Stomach (tissue), 9 donors: ENCODE measurements around the gene AKNA. TPM values are rescaled to one million over a fixed set of nuclear protein-coding genes. Genes with fewer than 3 reads are reported as not detected.

Experiments used
- DNase-seq, 2 donors: peaks; one replicate each; pipeline versions ENCODE4 v3.0.0 to v3.0.0-alpha.2; 2013 to 2019
- H3K27ac ChIP-seq, 5 donors: fragments of 200-600 bp in 4 of 5; sonication (generic) in 4 of 5; one replicate each; pipeline ENCODE4 v1.5.1; 2013 to 2019; ENCODE audit warnings: mild to moderate bottlenecking in 1 of 5, moderate library complexity in 1 of 5
- H3K27me3 ChIP-seq, 3 donors: fragments of 200-600 bp; sonication (generic); one replicate each; pipeline ENCODE4 v1.5.1; 2017 to 2019; ENCODE audit warnings: mixed run types in 1 of 3
- H3K36me3 ChIP-seq, 4 donors: fragments of 200-600 bp; sonication (generic); 1 replicate in 3 of 4; 2 replicates in 1 of 4; pipeline ENCODE4 v1.5.1; 2016 to 2019
- H3K4me1 ChIP-seq, 4 donors: fragments of 200-600 bp; sonication (generic); one replicate each; pipeline ENCODE4 v1.5.1; 2016 to 2019
- H3K4me3 ChIP-seq, 4 donors: fragments of 200-600 bp; sonication (generic) in 3 of 4; one replicate each; pipeline ENCODE4 v1.5.1; 2016 to 2019; ENCODE audit warnings: mild to moderate bottlenecking in 1 of 4
- H3K9me3 ChIP-seq, 4 donors: fragments of 200-600 bp; sonication (generic); one replicate each; pipeline ENCODE4 v1.5.1; 2016 to 2019
- EP300 ChIP-seq: sonication (generic); formaldehyde crosslinking; IDR thresholded peaks from one replicate; pipeline ENCODE4 v1.6.1; 2017; ENCODE audit warnings: antibody characterized with exemption
- POLR2A ChIP-seq, 4 donors: fragments of 450-650 bp; IDR thresholded peaks; one replicate each; pipeline ENCODE4 v1.6.1; 2016; ENCODE audit warnings: antibody characterized with exemption in 4 of 4, control low read depth in 2 of 4, mild to moderate bottlenecking in 1 of 4, moderate library complexity in 1 of 4
- POLR2AphosphoS5 ChIP-seq, 3 donors: sonication (generic); formaldehyde crosslinking; IDR thresholded peaks; one replicate each; pipeline ENCODE4 v1.6.1; 2016; ENCODE audit warnings: antibody characterized with exemption in 3 of 3
- WGBS, 5 donors: extraction: QIAGEN DNeasy Blood & Tissue Kit in 3 of 5; methylation state at CpG; one replicate each; pipeline versions ENCODE4 v1.1.5 to v1.1.7; 2013 to 2018; 5-methylcytosine and 5-hydroxymethylcytosine counted together
- intact Hi-C: fragments of 100-400 bp; cut with DNase I; formaldehyde crosslinking; loops from one replicate; pipeline ENCODE4 v1.15.1; 2023; ENCODE audit warnings: low total_unique reads
- polyA plus RNA-seq, 3 donors: library from polyadenylated mRNA; stranded (reverse); fragments of 200-250 nt; gene quantifications; one replicate each; pipeline ENCODE4 v1.2.3, GENCODE V29; 2013
- total RNA-seq, 5 donors: library from RNA; depleted of rRNA; stranded (reverse); fragments of >200 nt; gene quantifications; one replicate each; pipeline versions ENCODE4 v1.1.0 to v1.2.3, GENCODE V29; 2014 to 2016
- TF ChIP-seq, protein P1 (sequence below), 7 experiments: fragments of 450-650 bp in 4 of 7; fragments of 200-600 bp in 3 of 7; sonication (generic) in 3 of 7; IDR thresholded peaks; one replicate each; pipeline ENCODE4 v1.5.1; 2016 to 2019; ENCODE audit warnings: antibody characterized with exemption in 7 of 7, control low read depth in 2 of 7, mild to moderate bottlenecking in 1 of 7
- donor health status: healthy with polysubstance abuse.
- donor health status: Bipolar disorder and iron deficiency.
- donor health status: healthy.

AKNA gene
- total and polyA plus RNA-seq, 8 donors, result 12.2 to 85.8 (median 16.6) TPM

DNA sequence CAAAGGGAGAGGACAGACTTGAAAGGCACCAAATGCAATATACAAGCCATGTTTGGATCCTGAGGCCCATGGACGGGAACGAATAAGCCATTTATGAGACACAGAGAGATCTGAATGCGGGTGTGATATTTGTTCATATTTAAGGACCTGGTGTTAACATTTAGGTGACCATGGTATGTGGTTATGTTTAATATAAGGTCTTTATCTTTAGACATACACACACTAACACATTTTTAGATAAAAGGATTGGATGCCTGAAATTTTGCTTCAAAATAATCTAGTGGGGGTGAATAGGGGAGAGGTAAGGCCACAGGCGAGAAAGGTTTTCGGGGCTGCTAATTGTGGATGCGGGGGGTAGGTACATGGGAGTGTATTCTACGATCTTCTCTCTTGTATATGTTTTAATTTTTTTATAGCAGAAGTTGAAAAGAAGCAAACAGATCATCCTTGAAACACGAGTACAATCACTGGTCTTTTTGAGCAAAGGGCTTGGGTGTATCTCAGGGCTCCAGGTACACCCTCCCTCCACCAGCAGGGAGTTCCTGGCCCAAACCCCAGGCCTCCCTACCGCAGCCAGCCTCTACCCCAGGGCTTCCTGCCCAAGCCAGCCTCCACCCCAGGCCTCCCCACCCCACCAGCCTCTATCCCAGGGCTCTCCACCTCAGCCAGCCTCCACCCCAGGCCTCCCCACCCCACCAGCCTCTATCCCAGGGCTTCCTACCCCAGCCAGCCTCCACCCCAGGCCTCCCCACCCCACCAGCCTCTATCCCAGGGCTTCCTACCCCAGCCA, 12.2 kb downstream of the AKNA start:
- no peaks in the 10 kb centered on the region for H3K27me3 ChIP-seq
- H3K27ac ChIP-seq, result peak overlapping the region in 2 of 5 donors; percentile 35 to 83
- intact Hi-C loops, result no loop called here
- H3K4me1 ChIP-seq, result peaks cover 15 to 91% (median 20%) of the 10 kb centered on the region in 4 donors
- peaks cover 41 to 99% (median 96%) of the 10 kb centered on the region in 4 donors for H3K36me3 ChIP-seq
- H3K9me3 ChIP-seq, result no peaks in the 10 kb centered on the region
- no peak for DNase-seq
- 59 to 78% (median 63%) methylated on average over 9 of the region's 9 CpGs for WGBS, 5 donors
- no peak overlapping the region for H3K4me3 ChIP-seq
- TF ChIP-seq, protein P1, sequence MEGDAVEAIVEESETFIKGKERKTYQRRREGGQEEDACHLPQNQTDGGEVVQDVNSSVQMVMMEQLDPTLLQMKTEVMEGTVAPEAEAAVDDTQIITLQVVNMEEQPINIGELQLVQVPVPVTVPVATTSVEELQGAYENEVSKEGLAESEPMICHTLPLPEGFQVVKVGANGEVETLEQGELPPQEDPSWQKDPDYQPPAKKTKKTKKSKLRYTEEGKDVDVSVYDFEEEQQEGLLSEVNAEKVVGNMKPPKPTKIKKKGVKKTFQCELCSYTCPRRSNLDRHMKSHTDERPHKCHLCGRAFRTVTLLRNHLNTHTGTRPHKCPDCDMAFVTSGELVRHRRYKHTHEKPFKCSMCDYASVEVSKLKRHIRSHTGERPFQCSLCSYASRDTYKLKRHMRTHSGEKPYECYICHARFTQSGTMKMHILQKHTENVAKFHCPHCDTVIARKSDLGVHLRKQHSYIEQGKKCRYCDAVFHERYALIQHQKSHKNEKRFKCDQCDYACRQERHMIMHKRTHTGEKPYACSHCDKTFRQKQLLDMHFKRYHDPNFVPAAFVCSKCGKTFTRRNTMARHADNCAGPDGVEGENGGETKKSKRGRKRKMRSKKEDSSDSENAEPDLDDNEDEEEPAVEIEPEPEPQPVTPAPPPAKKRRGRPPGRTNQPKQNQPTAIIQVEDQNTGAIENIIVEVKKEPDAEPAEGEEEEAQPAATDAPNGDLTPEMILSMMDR (IDR thresholded peaks at IDR 0.05), result no peak
- TF ChIP-seq POLR2AphosphoS5 (IDR thresholded peaks at IDR 0.05), result no peak
- no peak for TF ChIP-seq POLR2A (IDR thresholded peaks at IDR 0.05)
- no peak for TF ChIP-seq EP300

DNA sequence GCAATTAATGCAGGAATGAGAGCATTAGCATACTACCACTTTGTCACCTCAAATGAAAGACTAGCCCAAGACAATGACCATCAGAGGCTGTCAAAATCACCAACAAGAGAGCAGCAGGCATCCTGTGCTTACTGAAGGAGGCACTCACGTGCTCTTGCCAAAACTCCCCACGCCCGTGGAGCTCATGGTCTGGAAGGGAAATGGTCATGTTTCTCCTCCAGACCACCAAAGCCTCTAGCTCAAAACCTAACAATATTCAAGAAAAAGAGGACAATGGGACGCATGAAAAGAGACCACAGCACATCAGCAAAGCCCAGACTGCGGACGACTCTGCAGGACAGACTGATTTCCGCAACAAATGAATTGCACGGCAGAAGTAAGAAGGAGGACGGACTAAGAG, 12.8 kb downstream of the AKNA start:
- intact Hi-C loops, result no loop called here
- no peak for DNase-seq
- H3K27ac ChIP-seq, result peak overlapping the region in 1 of 5 donors; percentile 83
- peaks cover 15 to 93% (median 24%) of the 10 kb centered on the region in 4 donors for H3K4me1 ChIP-seq
- no peak overlapping the region for H3K4me3 ChIP-seq
- peaks cover 36 to 99% (median 96%) of the 10 kb centered on the region in 4 donors for H3K36me3 ChIP-seq
- no peaks in the 10 kb centered on the region for H3K9me3 ChIP-seq
- WGBS, 5 donors, result 77 to 85% (median 80%) methylated on average over 9 of the region's 9 CpGs
- H3K27me3 ChIP-seq, result no peaks in the 10 kb centered on the region
- TF ChIP-seq EP300 (no peak), POLR2AphosphoS5 (IDR thresholded peaks at IDR 0.05) (no peak), POLR2A (IDR thresholded peaks at IDR 0.05) (no peak)
- TF ChIP-seq, protein P1 (IDR thresholded peaks at IDR 0.05), result no peak

DNA sequence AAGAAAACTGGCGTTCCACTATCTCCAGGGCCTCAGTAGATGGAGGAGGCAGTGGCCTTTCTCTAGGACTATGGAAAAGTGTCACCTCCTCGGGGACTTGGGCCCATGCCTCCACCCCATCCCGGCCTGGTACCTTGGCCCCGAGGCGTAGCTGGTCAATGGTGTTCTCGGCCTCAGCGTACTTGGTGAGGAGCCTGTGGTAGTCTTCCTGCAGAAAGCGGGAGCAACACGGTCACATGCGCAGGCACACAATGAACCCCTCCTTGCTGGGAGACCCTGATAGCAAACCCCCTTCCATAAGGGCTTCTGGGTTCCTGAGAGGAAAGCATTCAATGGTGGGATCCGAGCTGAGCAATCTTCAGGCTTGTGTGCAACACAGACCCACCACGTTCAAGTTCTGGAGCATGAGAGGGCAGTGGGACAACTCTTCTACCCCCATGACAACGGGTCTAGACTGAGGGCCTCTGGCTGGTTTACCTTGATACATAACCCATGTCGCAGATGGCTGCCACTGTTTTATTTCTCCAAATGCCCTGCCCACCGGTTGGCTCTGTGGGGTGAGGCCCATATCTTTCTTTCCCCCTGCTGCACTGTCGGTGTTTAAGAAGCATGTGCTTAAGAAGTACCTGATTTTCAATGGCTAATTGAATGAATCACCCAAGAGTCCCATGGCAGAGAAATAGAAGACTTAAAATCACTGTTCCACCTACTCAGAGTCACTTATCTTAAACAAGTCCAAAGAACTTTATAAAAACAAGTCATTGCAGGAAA, 13.6 kb downstream of the AKNA start:
- intact Hi-C loops, result no loop called here
- Histone ChIP-seq H3K4me3 (no peak overlapping the region), H3K4me1 (peaks cover 15 to 91% (median 26%) of the 10 kb centered on the region in 4 donors), H3K36me3 (peaks cover 28 to 96% (median 92%) of the 10 kb centered on the region in 4 donors), H3K27me3 (no peaks in the 10 kb centered on the region), H3K27ac (peak overlapping the region in 3 of 5 donors; percentile 71 to 83 (median 82)), H3K9me3 (no peaks in the 10 kb centered on the region)
- TF ChIP-seq POLR2A (IDR thresholded peaks at IDR 0.05) (no peak), EP300 (no peak), POLR2AphosphoS5 (IDR thresholded peaks at IDR 0.05) (no peak)
- TF ChIP-seq, protein P1 (IDR thresholded peaks at IDR 0.05), result no peak
- no peak for DNase-seq
- 85 to 91% (median 90%) methylated on average over 16 of the region's 16 CpGs for WGBS, 5 donors

DNA sequence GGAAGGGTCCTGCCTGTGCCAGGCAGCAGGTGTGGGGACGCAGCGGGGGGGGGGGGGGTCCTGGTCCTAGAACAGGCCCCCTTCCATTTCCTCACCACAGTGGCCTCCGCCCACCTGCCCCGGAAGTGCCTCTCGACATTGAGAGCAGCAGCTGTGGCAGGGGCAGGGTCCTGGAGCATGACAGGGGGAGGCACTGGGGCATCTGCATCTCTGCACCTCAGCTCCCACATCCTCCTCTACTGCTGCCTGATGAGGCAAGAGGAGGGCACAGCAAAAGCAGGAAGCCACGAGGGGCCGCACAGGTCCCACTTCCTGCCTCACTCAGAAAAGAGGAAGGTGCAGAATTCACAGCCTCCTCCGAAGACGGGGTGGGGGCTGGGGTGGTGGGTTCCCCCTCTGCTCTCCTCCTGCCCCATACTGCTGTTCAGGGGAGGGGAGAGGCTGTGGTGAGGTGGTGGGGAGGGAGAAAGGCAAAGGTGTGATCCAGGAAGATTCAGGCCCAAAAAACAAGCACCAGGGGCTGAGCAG, 14.8 kb downstream of the AKNA start:
- H3K27me3 ChIP-seq, result no peaks in the 10 kb centered on the region
- 56 to 74% (median 64%) methylated on average over 2 to 9 of the region's 9 CpGs for WGBS, 5 donors

More for the DNA sequence above, 14.8 kb downstream of the AKNA start:
- DNase-seq, result peak; percentile 69 to 85
- H3K4me1 ChIP-seq, result peaks cover 15 to 91% (median 28%) of the 10 kb centered on the region in 4 donors
- no peaks in the 10 kb centered on the region for H3K9me3 ChIP-seq
- TF ChIP-seq EP300 (no peak), POLR2AphosphoS5 (IDR thresholded peaks at IDR 0.05) (peak in 2 of 3 donors; percentile 52 to 59)
- TF ChIP-seq, protein P1 (IDR thresholded peaks at IDR 0.05), result no peak
- peak overlapping the region; percentile 16 to 83 (median 71) for H3K27ac ChIP-seq
- intact Hi-C loops, result no loop called here
- H3K36me3 ChIP-seq, result peaks cover 30 to 96% (median 90%) of the 10 kb centered on the region in 4 donors
- H3K4me3 ChIP-seq, result peak overlapping the region in 1 of 4 donors; percentile 11
